Stomach (tissue), 9 donors: ENCODE results near the gene FARS2. TPM values are rescaled to one million over a fixed set of nuclear protein-coding genes. Genes with fewer than 3 reads are reported as not detected.

Source experiments
- DNase-seq, 2 donors: peaks; one replicate each; pipeline versions ENCODE4 v3.0.0 to v3.0.0-alpha.2; 2013 to 2019
- H3K27ac ChIP-seq, 5 donors: fragments of 200-600 bp in 4 of 5; sonication (generic) in 4 of 5; one replicate each; pipeline ENCODE4 v1.5.1; 2013 to 2019; ENCODE audit warnings: mild to moderate bottlenecking in 1 of 5, moderate library complexity in 1 of 5
- H3K27me3 ChIP-seq, 3 donors: fragments of 200-600 bp; sonication (generic); one replicate each; pipeline ENCODE4 v1.5.1; 2017 to 2019; ENCODE audit warnings: mixed run types in 1 of 3
- H3K36me3 ChIP-seq, 4 donors: fragments of 200-600 bp; sonication (generic); 1 replicate in 3 of 4; 2 replicates in 1 of 4; pipeline ENCODE4 v1.5.1; 2016 to 2019
- H3K4me1 ChIP-seq, 4 donors: fragments of 200-600 bp; sonication (generic); one replicate each; pipeline ENCODE4 v1.5.1; 2016 to 2019
- H3K4me3 ChIP-seq, 4 donors: fragments of 200-600 bp; sonication (generic) in 3 of 4; one replicate each; pipeline ENCODE4 v1.5.1; 2016 to 2019; ENCODE audit warnings: mild to moderate bottlenecking in 1 of 4
- H3K9me3 ChIP-seq, 4 donors: fragments of 200-600 bp; sonication (generic); one replicate each; pipeline ENCODE4 v1.5.1; 2016 to 2019
- EP300 ChIP-seq: sonication (generic); formaldehyde crosslinking; IDR thresholded peaks from one replicate; pipeline ENCODE4 v1.6.1; 2017; ENCODE audit warnings: antibody characterized with exemption
- POLR2A ChIP-seq, 4 donors: fragments of 450-650 bp; IDR thresholded peaks; one replicate each; pipeline ENCODE4 v1.6.1; 2016; ENCODE audit warnings: antibody characterized with exemption in 4 of 4, control low read depth in 2 of 4, mild to moderate bottlenecking in 1 of 4, moderate library complexity in 1 of 4
- POLR2AphosphoS5 ChIP-seq, 3 donors: sonication (generic); formaldehyde crosslinking; IDR thresholded peaks; one replicate each; pipeline ENCODE4 v1.6.1; 2016; ENCODE audit warnings: antibody characterized with exemption in 3 of 3
- WGBS, 5 donors: extraction: QIAGEN DNeasy Blood & Tissue Kit in 3 of 5; methylation state at CpG; one replicate each; pipeline versions ENCODE4 v1.1.5 to v1.1.7; 2013 to 2018; 5-methylcytosine and 5-hydroxymethylcytosine counted together
- intact Hi-C: fragments of 100-400 bp; cut with DNase I; formaldehyde crosslinking; loops from one replicate; pipeline ENCODE4 v1.15.1; 2023; ENCODE audit warnings: low total_unique reads
- polyA plus RNA-seq, 3 donors: library from polyadenylated mRNA; stranded (reverse); fragments of 200-250 nt; gene quantifications; one replicate each; pipeline ENCODE4 v1.2.3, GENCODE V29; 2013
- total RNA-seq, 5 donors: library from RNA; depleted of rRNA; stranded (reverse); fragments of >200 nt; gene quantifications; one replicate each; pipeline versions ENCODE4 v1.1.0 to v1.2.3, GENCODE V29; 2014 to 2016
- TF ChIP-seq, protein P1 (sequence below), 7 experiments: fragments of 450-650 bp in 4 of 7; fragments of 200-600 bp in 3 of 7; sonication (generic) in 3 of 7; IDR thresholded peaks; one replicate each; pipeline ENCODE4 v1.5.1; 2016 to 2019; ENCODE audit warnings: antibody characterized with exemption in 7 of 7, control low read depth in 2 of 7, mild to moderate bottlenecking in 1 of 7
- donor health status: healthy with polysubstance abuse.
- donor health status: Bipolar disorder and iron deficiency.
- donor health status: healthy.

Gene FARS2
- total and polyA plus RNA-seq, 8 donors: 3.8 to 47.8 (median 15.9) TPM

GRCh38 chr6:5811997-5812396, 550.7 kb downstream of the FARS2 start:
- TF ChIP-seq EP300 (no peak), POLR2A (IDR thresholded peaks at IDR 0.05) (no peak), POLR2AphosphoS5 (IDR thresholded peaks at IDR 0.05) (no peak)
- TF ChIP-seq, protein P1, sequence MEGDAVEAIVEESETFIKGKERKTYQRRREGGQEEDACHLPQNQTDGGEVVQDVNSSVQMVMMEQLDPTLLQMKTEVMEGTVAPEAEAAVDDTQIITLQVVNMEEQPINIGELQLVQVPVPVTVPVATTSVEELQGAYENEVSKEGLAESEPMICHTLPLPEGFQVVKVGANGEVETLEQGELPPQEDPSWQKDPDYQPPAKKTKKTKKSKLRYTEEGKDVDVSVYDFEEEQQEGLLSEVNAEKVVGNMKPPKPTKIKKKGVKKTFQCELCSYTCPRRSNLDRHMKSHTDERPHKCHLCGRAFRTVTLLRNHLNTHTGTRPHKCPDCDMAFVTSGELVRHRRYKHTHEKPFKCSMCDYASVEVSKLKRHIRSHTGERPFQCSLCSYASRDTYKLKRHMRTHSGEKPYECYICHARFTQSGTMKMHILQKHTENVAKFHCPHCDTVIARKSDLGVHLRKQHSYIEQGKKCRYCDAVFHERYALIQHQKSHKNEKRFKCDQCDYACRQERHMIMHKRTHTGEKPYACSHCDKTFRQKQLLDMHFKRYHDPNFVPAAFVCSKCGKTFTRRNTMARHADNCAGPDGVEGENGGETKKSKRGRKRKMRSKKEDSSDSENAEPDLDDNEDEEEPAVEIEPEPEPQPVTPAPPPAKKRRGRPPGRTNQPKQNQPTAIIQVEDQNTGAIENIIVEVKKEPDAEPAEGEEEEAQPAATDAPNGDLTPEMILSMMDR (IDR thresholded peaks at IDR 0.05): no peak
- Histone ChIP-seq H3K4me3 (no peak overlapping the region), H3K9me3 (peaks cover 0 to 11% (median 1%) of the 10 kb centered on the region in 4 donors), H3K4me1 (no peaks in the 10 kb centered on the region), H3K27me3 (no peaks in the 10 kb centered on the region), H3K36me3 (no peaks in the 10 kb centered on the region), H3K27ac (no peak overlapping the region)
- no peak for DNase-seq
- intact Hi-C loops: no loop called here
- WGBS, 5 donors: 80 to 90% (median 86%) methylated on average over 4 of the region's 4 CpGs

GRCh38 chr6:5813625-5814027, 552.3 kb downstream of the FARS2 start:
- Histone ChIP-seq H3K27me3 (no peaks in the 10 kb centered on the region), H3K36me3 (no peaks in the 10 kb centered on the region), H3K27ac (no peak overlapping the region), H3K4me3 (no peak overlapping the region), H3K9me3 (peaks cover 0 to 6% (median 0%) of the 10 kb centered on the region in 4 donors), H3K4me1 (no peaks in the 10 kb centered on the region)
- DNase-seq: no peak
- intact Hi-C loops: no loop called here
- WGBS, 5 donors: 27 to 52% (median 43%) methylated on average over 3 of the region's 3 CpGs
- TF ChIP-seq EP300 (no peak), POLR2AphosphoS5 (IDR thresholded peaks at IDR 0.05) (no peak), POLR2A (IDR thresholded peaks at IDR 0.05) (no peak)
- TF ChIP-seq, protein P1 (IDR thresholded peaks at IDR 0.05): no peak

DNA sequence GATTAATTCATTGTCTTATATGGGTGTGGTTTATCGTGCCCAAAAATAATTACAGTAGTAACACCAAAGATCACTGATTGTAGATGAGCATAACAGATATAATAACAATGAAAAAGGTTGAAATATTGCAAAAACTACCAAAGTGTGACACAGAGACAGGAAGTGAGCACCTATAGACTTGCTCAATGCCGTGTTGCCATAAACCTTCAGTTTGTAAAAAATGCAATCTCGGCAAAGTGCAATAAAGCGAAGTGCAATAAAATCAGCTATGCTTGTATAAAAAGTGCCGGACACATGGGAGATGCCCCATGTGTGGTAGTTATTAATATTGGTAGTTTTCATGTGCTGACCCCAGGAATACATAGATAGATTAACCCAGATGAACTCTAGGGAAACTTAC, 552.8 kb downstream of the FARS2 start:
- Histone ChIP-seq H3K27ac (no peak overlapping the region), H3K36me3 (no peaks in the 10 kb centered on the region), H3K9me3 (peaks cover 0 to 6% (median 0%) of the 10 kb centered on the region in 4 donors), H3K4me1 (no peaks in the 10 kb centered on the region), H3K4me3 (no peak overlapping the region), H3K27me3 (no peaks in the 10 kb centered on the region)
- 75 to 92% (median 89%) methylated on average over 5 of the region's 5 CpGs for WGBS, 5 donors
- TF ChIP-seq POLR2AphosphoS5 (IDR thresholded peaks at IDR 0.05) (no peak), POLR2A (IDR thresholded peaks at IDR 0.05) (no peak), EP300 (no peak)
- TF ChIP-seq, protein P1 (IDR thresholded peaks at IDR 0.05): no peak
- intact Hi-C loops: no loop called here
- no peak for DNase-seq

DNA sequence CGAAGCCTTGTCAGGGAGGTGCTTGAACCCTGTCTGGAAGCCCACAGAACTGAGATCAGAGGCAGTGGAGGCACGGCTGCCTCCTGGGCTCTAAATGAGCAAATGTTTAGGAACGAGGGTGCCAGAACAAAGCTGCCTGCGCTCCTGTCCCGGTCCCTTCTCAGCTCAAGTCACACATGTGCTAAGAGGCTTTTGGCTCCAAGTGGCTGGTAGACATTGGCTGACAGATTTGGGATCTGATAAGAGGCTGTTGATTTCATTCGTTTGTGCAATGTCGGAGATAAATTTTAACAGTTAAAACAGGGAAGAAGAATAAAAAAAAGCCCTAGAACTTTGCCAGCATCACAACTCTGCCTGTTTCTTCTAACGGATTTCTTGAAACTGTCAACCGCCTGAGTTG, 553.6 kb downstream of the FARS2 start:
- 82 to 92% (median 87%) methylated on average over 9 of the region's 9 CpGs for WGBS, 5 donors
- H3K4me3 ChIP-seq: no peak overlapping the region
- intact Hi-C loops: no loop called here

More for the DNA sequence above, 553.6 kb downstream of the FARS2 start:
- no peaks in the 10 kb centered on the region for H3K4me1 ChIP-seq
- DNase-seq: no peak
- H3K27ac ChIP-seq: no peak overlapping the region
- no peaks in the 10 kb centered on the region for H3K36me3 ChIP-seq
- no peak for TF ChIP-seq POLR2A (IDR thresholded peaks at IDR 0.05)
- no peak for TF ChIP-seq EP300
- TF ChIP-seq, protein P1 (IDR thresholded peaks at IDR 0.05): no peak
- TF ChIP-seq POLR2AphosphoS5 (IDR thresholded peaks at IDR 0.05): no peak
- H3K9me3 ChIP-seq: peaks cover 0 to 6% (median 0%) of the 10 kb centered on the region in 4 donors
- H3K27me3 ChIP-seq: no peaks in the 10 kb centered on the region
